Hepatocyte (in vitro differentiated cells): Measurements from ENCODE around the gene SRSF8. TPM values are rescaled to one million over a fixed set of nuclear protein-coding genes. Genes with fewer than 3 reads are reported as not detected.

ENCODE experiments used
- DNase-seq: peaks from one replicate; pipeline ENCODE4 v3.0.0-alpha.2; 2016; ENCODE audit warnings: low spot score
- H2AFZ ChIP-seq: fragments of 200-600 bp; sonication (generic); 2 replicates; pipeline ENCODE4 v1.6.0; 2016; ENCODE audit warnings: antibody characterized with exemption, mild to moderate bottlenecking
- H3K27ac ChIP-seq: fragments of 200-600 bp; sonication (generic); 2 replicates; pipeline ENCODE4 v1.5.1; 2016; ENCODE audit warnings: mild to moderate bottlenecking
- H3K27me3 ChIP-seq: fragments of 200-600 bp; sonication (generic); 2 replicates; pipeline ENCODE4 v1.6.1; 2016
- H3K36me3 ChIP-seq: fragments of 200-600 bp; sonication (generic); replicated peaks from 2 replicates; pipeline ENCODE4 v1.5.1; 2016; ENCODE audit warnings: low read depth; ENCODE audit not compliant: insufficient read depth
- H3K4me1 ChIP-seq: fragments of 200-600 bp; sonication (generic); 2 replicates; pipeline ENCODE4 v1.5.1; 2016; ENCODE audit warnings: mild to moderate bottlenecking, moderate library complexity; ENCODE audit not compliant: insufficient read depth
- H3K4me2 ChIP-seq: fragments of 200-600 bp; sonication (generic); 2 replicates; pipeline ENCODE4 v1.6.0; 2016
- H3K4me3 ChIP-seq: fragments of 200-600 bp; sonication (generic); 2 replicates; pipeline ENCODE4 v1.5.1; 2016; ENCODE audit warnings: mild to moderate bottlenecking
- H3K79me2 ChIP-seq: fragments of 200-600 bp; sonication (generic); 2 replicates; pipeline ENCODE4 v1.6.0; 2017; ENCODE audit warnings: mild to moderate bottlenecking
- H3K9me2 ChIP-seq: fragments of 200-600 bp; sonication (generic); replicated peaks from 2 replicates; pipeline ENCODE4 v1.6.0; 2017; ENCODE audit warnings: mild to moderate bottlenecking; ENCODE audit not compliant: insufficient read depth
- H3K9me3 ChIP-seq: fragments of 200-600 bp; sonication (generic); 2 replicates; pipeline ENCODE4 v1.5.1; 2016; ENCODE audit warnings: low read depth, mild to moderate bottlenecking
- H4K20me1 ChIP-seq: fragments of 200-600 bp; sonication (generic); 2 replicates; pipeline ENCODE4 v1.6.0; 2016; ENCODE audit warnings: mild to moderate bottlenecking; ENCODE audit not compliant: insufficient read depth, poor library complexity, severe bottlenecking
- EZH2 ChIP-seq: fragments of 200-600 bp; sonication (generic); IDR thresholded peaks from 2 replicates; pipeline ENCODE4 v1.6.1; 2016; ENCODE audit warnings: antibody characterized with exemption, mild to moderate bottlenecking, borderline replicate concordance
- EZH2phosphoT487 ChIP-seq: fragments of 200-600 bp; sonication (generic); IDR thresholded peaks from one replicate; pipeline ENCODE4 v1.6.1; 2018; ENCODE audit warnings: antibody characterized with exemption, mild to moderate bottlenecking, low read depth, moderate library complexity; ENCODE audit not compliant: unreplicated experiment, severe bottlenecking
- WGBS: methylation state at CpG from one replicate; pipeline ENCODE4 v1.1.6; 2016; ENCODE audit warnings: low lambda C conversion rate; ENCODE audit errors: missing lambda C conversion rate; 5-methylcytosine and 5-hydroxymethylcytosine counted together
- polyA plus RNA-seq: library from polyadenylated mRNA; unstranded; fragments of >200 nt; fragmentation: Nextera tagmentation; extraction: Ambion mirVana; gene quantifications from 2 replicates; pipeline ENCODE4 v1.2.1, GENCODE V29; 2016
- total RNA-seq: library from RNA; depleted of rRNA; stranded (reverse); fragments of >200 nt; gene quantifications from 2 replicates; pipeline ENCODE4 v1.2.3, GENCODE V29; 2014
- TF ChIP-seq, protein P1 (sequence below): fragments of 200-600 bp; sonication (generic); IDR thresholded peaks from 2 replicates; pipeline ENCODE4 v1.5.1; 2016; ENCODE audit warnings: antibody characterized with exemption, mild to moderate bottlenecking; ENCODE audit not compliant: poor library complexity

SRSF8 gene
- total and polyA plus RNA-seq, 2 experiments from 2014 or later: 48.2 to 52.0 TPM

DNA sequence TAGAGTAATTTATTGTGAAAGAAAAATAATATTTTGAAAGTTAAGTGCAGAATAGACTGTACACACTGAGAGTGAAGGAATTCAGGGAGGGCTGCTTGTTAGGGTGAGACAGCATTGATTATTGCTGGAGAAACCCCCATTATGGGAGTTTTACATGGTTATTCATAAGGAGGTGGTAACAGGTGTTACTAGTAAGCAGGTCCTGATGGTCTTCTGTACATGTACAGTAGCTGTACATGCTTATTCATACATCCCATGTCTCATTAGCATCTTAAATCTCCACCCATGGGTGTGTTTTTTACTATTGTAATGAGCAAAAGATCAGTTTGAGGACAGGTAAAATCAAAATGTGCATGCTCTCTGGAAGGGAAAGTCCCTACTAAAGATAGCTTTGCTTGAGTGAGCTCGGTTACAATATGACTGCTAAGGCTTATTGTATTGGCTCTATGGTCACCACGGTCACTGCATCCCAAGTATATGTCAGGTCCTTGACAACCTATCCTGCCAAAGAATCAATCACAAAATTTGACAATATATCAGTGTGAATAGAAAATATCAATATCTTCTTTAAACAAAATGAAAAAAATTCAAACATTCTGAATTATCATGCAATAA, 11.3 kb upstream of the SRSF8 start:
- H3K9me2 ChIP-seq: no peaks in the 10 kb centered on the region
- WGBS: 44% methylated on average over 2 of the region's 2 CpGs
- no peak overlapping the region for H3K4me2 ChIP-seq
- no peak for DNase-seq
- no peaks in the 10 kb centered on the region for H3K79me2 ChIP-seq
- H3K36me3 ChIP-seq: no peaks in the 10 kb centered on the region
- H2AFZ ChIP-seq: no peak overlapping the region
- H3K9me3 ChIP-seq: no peaks in the 10 kb centered on the region
- no peaks in the 10 kb centered on the region for H3K4me1 ChIP-seq
- no peaks in the 10 kb centered on the region for H3K27me3 ChIP-seq
- TF ChIP-seq EZH2phosphoT487 (no peak), EZH2 (no peak)
- TF ChIP-seq, protein P1, sequence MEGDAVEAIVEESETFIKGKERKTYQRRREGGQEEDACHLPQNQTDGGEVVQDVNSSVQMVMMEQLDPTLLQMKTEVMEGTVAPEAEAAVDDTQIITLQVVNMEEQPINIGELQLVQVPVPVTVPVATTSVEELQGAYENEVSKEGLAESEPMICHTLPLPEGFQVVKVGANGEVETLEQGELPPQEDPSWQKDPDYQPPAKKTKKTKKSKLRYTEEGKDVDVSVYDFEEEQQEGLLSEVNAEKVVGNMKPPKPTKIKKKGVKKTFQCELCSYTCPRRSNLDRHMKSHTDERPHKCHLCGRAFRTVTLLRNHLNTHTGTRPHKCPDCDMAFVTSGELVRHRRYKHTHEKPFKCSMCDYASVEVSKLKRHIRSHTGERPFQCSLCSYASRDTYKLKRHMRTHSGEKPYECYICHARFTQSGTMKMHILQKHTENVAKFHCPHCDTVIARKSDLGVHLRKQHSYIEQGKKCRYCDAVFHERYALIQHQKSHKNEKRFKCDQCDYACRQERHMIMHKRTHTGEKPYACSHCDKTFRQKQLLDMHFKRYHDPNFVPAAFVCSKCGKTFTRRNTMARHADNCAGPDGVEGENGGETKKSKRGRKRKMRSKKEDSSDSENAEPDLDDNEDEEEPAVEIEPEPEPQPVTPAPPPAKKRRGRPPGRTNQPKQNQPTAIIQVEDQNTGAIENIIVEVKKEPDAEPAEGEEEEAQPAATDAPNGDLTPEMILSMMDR: no peak
- no peak overlapping the region for H3K4me3 ChIP-seq
- no peak overlapping the region for H3K27ac ChIP-seq
- H4K20me1 ChIP-seq: no peaks in the 10 kb centered on the region

- no peak for DNase-seq
- WGBS: 97% methylated on average over 8 of the region's 8 CpGs
- Histone ChIP-seq H3K4me2 (no peak overlapping the region), H4K20me1 (no peaks in the 10 kb centered on the region), H3K9me2 (no peaks in the 10 kb centered on the region), H3K27ac (no peak overlapping the region), H3K9me3 (no peaks in the 10 kb centered on the region), H3K36me3 (no peaks in the 10 kb centered on the region), H3K4me3 (no peak overlapping the region), H2AFZ (no peak overlapping the region), H3K27me3 (no peaks in the 10 kb centered on the region), H3K4me1 (no peaks in the 10 kb centered on the region), H3K79me2 (no peaks in the 10 kb centered on the region)
- TF ChIP-seq EZH2 (no peak), EZH2phosphoT487 (no peak)
- TF ChIP-seq, protein P1: no peak
These were observed 8.8 kb upstream of the SRSF8 start for GRCh38 chr11:95057959-95058358.

DNA sequence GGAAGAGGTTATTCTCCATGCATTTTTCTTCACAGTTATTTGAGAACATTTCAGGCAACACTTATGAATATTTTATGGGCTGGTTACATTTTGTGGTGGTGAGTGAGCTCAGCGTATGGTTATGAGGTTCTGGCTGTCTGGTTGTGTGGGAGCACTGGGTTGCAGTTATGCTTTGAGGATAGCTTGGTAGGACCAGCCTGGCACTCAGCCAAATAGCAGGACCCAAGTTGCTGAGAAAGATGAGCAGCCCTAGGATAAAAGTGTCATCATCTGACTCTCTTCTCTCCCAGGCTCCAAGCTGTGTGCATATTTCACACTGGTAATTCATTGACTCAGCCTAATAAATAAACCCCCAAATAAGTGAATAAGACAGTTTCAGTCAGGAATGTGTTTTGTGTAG, 8.1 kb upstream of the SRSF8 start:
- DNase-seq: no peak
- Histone ChIP-seq H3K36me3 (no peaks in the 10 kb centered on the region), H3K79me2 (no peaks in the 10 kb centered on the region), H4K20me1 (no peaks in the 10 kb centered on the region), H3K27me3 (no peaks in the 10 kb centered on the region), H3K4me2 (no peak overlapping the region), H3K9me3 (no peaks in the 10 kb centered on the region), H3K4me3 (no peak overlapping the region), H3K9me2 (no peaks in the 10 kb centered on the region), H2AFZ (no peak overlapping the region), H3K27ac (no peak overlapping the region), H3K4me1 (no peaks in the 10 kb centered on the region)
- WGBS: 89% methylated on average over 1 of the region's 1 CpG
- TF ChIP-seq EZH2: no peak
- TF ChIP-seq EZH2phosphoT487: no peak
- TF ChIP-seq, protein P1: no peak
